ENCODE measurements around the gene FRMPD4.

The FRMPD4 gene

GRCh38 chrX:12751887-12752286 lies 613.6 kb downstream of the FRMPD4 start:
- no peak for TF ChIP-seq ZFP3 (CRISPR knock-in tag; IDR thresholded peaks at IDR 0.05)
- no peak for TF ChIP-seq ZNF565 (CRISPR knock-in tag; conservative IDR thresholded peaks at IDR 0.05; ENCODE audit: low read depth)
- no peak for TF ChIP-seq ZFP30 (CRISPR knock-in tag; IDR thresholded peaks at IDR 0.05)
- no peak for TF ChIP-seq ZNF8 (CRISPR knock-in tag; IDR thresholded peaks at IDR 0.05)
- no peak for TF ChIP-seq SNAI2 (CRISPR knock-in tag; IDR thresholded peaks at IDR 0.05)
- TF ChIP-seq ARNTL (CRISPR knock-in tag; IDR thresholded peaks at IDR 0.05; ENCODE audit: borderline replicate concordance, low read depth): no peak
- TF ChIP-seq ESRRG (CRISPR knock-in tag; IDR thresholded peaks at IDR 0.05): no peak
- TF ChIP-seq OSR1 (CRISPR knock-in tag; IDR thresholded peaks at IDR 0.05): no peak
- no peak for TF ChIP-seq ISL1 (CRISPR knock-in tag; IDR thresholded peaks at IDR 0.05)
- no peak for TF ChIP-seq GLIS3 (CRISPR knock-in tag; IDR thresholded peaks at IDR 0.05)
- TF ChIP-seq BACH2 (CRISPR knock-in tag; IDR thresholded peaks at IDR 0.05; ENCODE audit: borderline replicate concordance): no peak
- TF ChIP-seq ZNF70 (CRISPR knock-in tag; IDR thresholded peaks at IDR 0.05): no peak
- TF ChIP-seq CSRNP3 (CRISPR knock-in tag; IDR thresholded peaks at IDR 0.05): no peak
- TF ChIP-seq CREB5 (CRISPR knock-in tag; IDR thresholded peaks at IDR 0.05; ENCODE audit: low read depth): no peak
- TF ChIP-seq RARB (CRISPR knock-in tag; IDR thresholded peaks at IDR 0.05): no peak
- no peak for TF ChIP-seq TCF4 (CRISPR knock-in tag; IDR thresholded peaks at IDR 0.05; ENCODE audit: borderline replicate concordance)
- TF ChIP-seq PATZ1 (CRISPR knock-in tag; IDR thresholded peaks at IDR 0.05; ENCODE audit: borderline replicate concordance): no peak
- TF ChIP-seq POU6F1 (CRISPR knock-in tag; IDR thresholded peaks at IDR 0.05; ENCODE audit: borderline replicate concordance, low read depth): no peak
- TF ChIP-seq CSDC2 (CRISPR knock-in tag; IDR thresholded peaks at IDR 0.05): no peak
- TF ChIP-seq TOX (CRISPR knock-in tag; IDR thresholded peaks at IDR 0.05; ENCODE audit: borderline replicate concordance): no peak
- ATAC-seq: no peak

GRCh38 chrX:12753366-12753765 lies 615.1 kb downstream of the FRMPD4 start:
- ATAC-seq: no peak
- TF ChIP-seq GLIS3 (CRISPR knock-in tag; IDR thresholded peaks at IDR 0.05): no peak
- TF ChIP-seq ZC3H10 (CRISPR knock-in tag; IDR thresholded peaks at IDR 0.05): no peak
- no peak for TF ChIP-seq OSR1 (CRISPR knock-in tag; IDR thresholded peaks at IDR 0.05)
- no peak for TF ChIP-seq ZFP30 (CRISPR knock-in tag; IDR thresholded peaks at IDR 0.05)
- TF ChIP-seq BACH2 (CRISPR knock-in tag; IDR thresholded peaks at IDR 0.05; ENCODE audit: borderline replicate concordance): no peak
- TF ChIP-seq POU6F1 (CRISPR knock-in tag; IDR thresholded peaks at IDR 0.05; ENCODE audit: borderline replicate concordance, low read depth): no peak

- ATAC-seq: no peak
- TF ChIP-seq BACH2 (CRISPR knock-in tag; IDR thresholded peaks at IDR 0.05; ENCODE audit: borderline replicate concordance): no peak
- TF ChIP-seq ZFP30 (CRISPR knock-in tag; IDR thresholded peaks at IDR 0.05): no peak
- no peak for TF ChIP-seq ESRRG (CRISPR knock-in tag; IDR thresholded peaks at IDR 0.05)
- TF ChIP-seq CREB5 (CRISPR knock-in tag; IDR thresholded peaks at IDR 0.05; ENCODE audit: low read depth): no peak
- no peak for TF ChIP-seq RARB (CRISPR knock-in tag; IDR thresholded peaks at IDR 0.05)
- TF ChIP-seq PATZ1 (CRISPR knock-in tag; IDR thresholded peaks at IDR 0.05; ENCODE audit: borderline replicate concordance): no peak
- no peak for TF ChIP-seq TOX (CRISPR knock-in tag; IDR thresholded peaks at IDR 0.05; ENCODE audit: borderline replicate concordance)
- TF ChIP-seq GLIS3 (CRISPR knock-in tag; IDR thresholded peaks at IDR 0.05): no peak
- TF ChIP-seq ZNF565 (CRISPR knock-in tag; conservative IDR thresholded peaks at IDR 0.05; ENCODE audit: low read depth): no peak
Observed at GRCh38 chrX:12758291-12758690, 620.0 kb downstream of the FRMPD4 start.

Measured in SK-N-SH treated with all-trans-retinoic acid at 6 μM for 48 hours (cell line).